RPMI7951 (cell line): ENCODE data around the gene PRKRIP1. TPM values are rescaled to one million over a fixed set of nuclear protein-coding genes. Genes with fewer than 3 reads are reported as not detected.
"Not testable (repeated sequence)": the region's sequence is repeated elsewhere in the genome, so short reads cannot be mapped to it uniquely, and the experiment has no call there.

Experiments used
- DNase-seq: peaks from one replicate; pipeline ENCODE4 v3.0.0-alpha.2; 2012; ENCODE audit warnings: low read depth
- total RNA-seq: library from RNA; depleted of rRNA; stranded (reverse); fragments of >200 nt; shearing (Covaris generic); gene quantifications from 2 replicates; pipeline ENCODE4 v1.2.3, GENCODE V29; 2014

PRKRIP1 gene
- total RNA-seq, 1 experiment from 2014 or later: 13.3 TPM

- peak; percentile 59 for DNase-seq
Measured at GRCh38 chr7:102404005-102404861, 8.1 kb downstream of the PRKRIP1 start.

GRCh38 chr7:102404862-102405188, 8.7 kb downstream of the PRKRIP1 start:
- DNase-seq: not testable (repeated sequence)

- DNase-seq: no peak
Measured at GRCh38 chr7:102407910-102408309, 11.7 kb downstream of the PRKRIP1 start.

GRCh38 chr7:102408530-102408929, 12.4 kb downstream of the PRKRIP1 start:
- not testable (repeated sequence) for DNase-seq

- DNase-seq: no peak
Measured at GRCh38 chr7:102409340-102409739, 13.2 kb downstream of the PRKRIP1 start.

GRCh38 chr7:102410123-102410522, 14.0 kb downstream of the PRKRIP1 start:
- no peak for DNase-seq

- DNase-seq: no peak
Measured at GRCh38 chr7:102410918-102411317, 14.8 kb downstream of the PRKRIP1 start.

GRCh38 chr7:102412548-102412947, 16.4 kb downstream of the PRKRIP1 start:
- peak; percentile 14 for DNase-seq

- no peak for DNase-seq
Measured at GRCh38 chr7:102413091-102413490, 16.9 kb downstream of the PRKRIP1 start.

- DNase-seq: no peak
Measured at GRCh38 chr7:102413611-102414010, 17.4 kb downstream of the PRKRIP1 start.

- no peak for DNase-seq
Measured at GRCh38 chr7:102415685-102416225, 19.6 kb downstream of the PRKRIP1 start.

- no peak for DNase-seq
Measured at GRCh38 chr7:102416406-102416805, 20.2 kb downstream of the PRKRIP1 start.

- no peak for DNase-seq
Measured at GRCh38 chr7:102417105-102417504, 20.9 kb downstream of the PRKRIP1 start.

- DNase-seq: no peak
Measured at GRCh38 chr7:102418592-102418991, 22.4 kb downstream of the PRKRIP1 start.

- DNase-seq: no peak
Measured at GRCh38 chr7:102421706-102422240, 25.6 kb downstream of the PRKRIP1 start.

GRCh38 chr7:102424129-102424551, 28.0 kb downstream of the PRKRIP1 start:
- DNase-seq: no peak

GRCh38 chr7:102424787-102425218, 28.6 kb downstream of the PRKRIP1 start:
- DNase-seq: no peak

GRCh38 chr7:102425639-102426267, 29.6 kb downstream of the PRKRIP1 start:
- DNase-seq: no peak

GRCh38 chr7:102426268-102427018, 30.3 kb downstream of the PRKRIP1 start:
- no peak for DNase-seq

- DNase-seq: no peak
Measured at GRCh38 chr7:102427019-102427405, 30.8 kb downstream of the PRKRIP1 start.

GRCh38 chr7:102429141-102429899, 33.2 kb downstream of the PRKRIP1 start:
- DNase-seq: no peak
